HG03558 (cell line): ENCODE data around the gene ZBTB46.
"Not testable (repeated sequence)": the region's sequence is repeated elsewhere in the genome, so short reads cannot be mapped to it uniquely, and the experiment has no call there.

Experiments used
- ATAC-seq: cut with Tn5 transposase; IDR thresholded peaks from one replicate; pipeline ENCODE4 v1.9.1; 2021; ENCODE audit warnings: moderate number of reproducible peaks; ENCODE audit not compliant: unreplicated experiment; ENCODE audit errors: extremely low read depth

ZBTB46 gene

DNA sequence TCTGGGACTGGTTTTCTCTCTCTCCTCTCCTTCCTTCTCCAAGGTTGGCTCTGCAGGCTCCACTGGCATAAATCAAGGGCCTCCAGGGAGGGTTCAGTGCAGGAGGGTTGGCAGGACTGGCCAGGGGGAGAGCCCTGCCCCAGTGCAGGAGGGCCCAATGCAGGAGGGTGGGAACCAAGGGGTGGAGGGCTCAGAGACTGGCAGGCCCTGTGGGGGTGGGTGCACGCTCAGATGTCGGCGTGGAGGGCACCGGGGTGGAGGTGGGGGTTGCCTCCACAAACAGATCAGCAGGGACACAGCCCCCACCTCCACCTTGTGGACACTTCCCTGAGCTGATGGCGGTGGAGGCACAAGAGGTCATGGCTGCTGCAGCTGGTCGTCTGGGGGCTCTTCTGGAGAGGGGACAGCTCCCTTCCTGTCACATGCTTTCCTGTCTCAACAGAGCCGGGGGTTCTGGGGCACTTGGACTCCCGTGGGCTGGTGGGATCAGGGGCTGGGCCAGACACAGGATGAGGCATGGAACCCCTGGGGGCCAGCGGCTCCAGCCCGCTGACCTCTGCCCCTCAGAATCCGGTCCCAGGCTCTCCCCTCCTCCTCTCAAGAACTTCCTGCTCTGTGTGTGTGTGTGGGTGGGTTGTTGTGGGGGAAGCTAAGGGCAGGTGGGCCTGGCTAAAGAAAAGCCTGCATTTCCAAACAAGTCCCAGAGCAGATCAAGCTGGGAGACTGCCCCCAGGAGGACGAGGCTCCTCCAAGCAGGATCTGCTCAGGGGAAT lies 27.5 kb upstream of the ZBTB46 start:
- ATAC-seq: no peak

DNA sequence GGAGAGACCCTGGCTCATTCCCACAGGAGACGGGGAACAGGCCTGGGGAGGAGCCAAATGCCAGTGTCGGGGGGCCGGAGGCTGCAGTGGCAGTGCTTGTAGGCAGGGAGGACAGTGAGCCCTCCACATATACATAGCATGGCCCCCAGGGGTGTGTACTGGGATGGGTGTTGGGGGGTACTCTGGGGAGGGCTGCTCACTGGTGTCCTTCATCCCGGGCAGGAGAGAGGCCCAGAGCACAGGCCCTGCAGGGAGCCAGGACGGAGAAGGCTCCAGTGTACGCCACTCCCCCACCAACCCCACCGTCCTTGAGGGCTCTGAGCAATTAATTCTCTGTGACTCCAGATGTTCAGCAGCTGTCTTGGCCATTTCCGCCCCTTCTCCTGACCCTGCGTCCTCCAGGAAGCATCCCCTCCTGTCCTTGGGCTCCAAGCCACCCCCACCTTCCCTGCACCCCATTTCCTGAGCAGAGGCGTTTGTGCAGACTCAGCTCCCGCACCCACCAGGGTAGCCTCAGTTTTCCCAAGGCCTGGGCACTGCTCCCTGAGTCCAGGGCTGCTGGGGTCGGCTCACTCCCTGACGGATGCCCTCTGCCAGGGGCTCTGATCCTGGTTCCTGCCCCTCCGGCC lies 26.8 kb upstream of the ZBTB46 start:
- ATAC-seq: no peak

DNA sequence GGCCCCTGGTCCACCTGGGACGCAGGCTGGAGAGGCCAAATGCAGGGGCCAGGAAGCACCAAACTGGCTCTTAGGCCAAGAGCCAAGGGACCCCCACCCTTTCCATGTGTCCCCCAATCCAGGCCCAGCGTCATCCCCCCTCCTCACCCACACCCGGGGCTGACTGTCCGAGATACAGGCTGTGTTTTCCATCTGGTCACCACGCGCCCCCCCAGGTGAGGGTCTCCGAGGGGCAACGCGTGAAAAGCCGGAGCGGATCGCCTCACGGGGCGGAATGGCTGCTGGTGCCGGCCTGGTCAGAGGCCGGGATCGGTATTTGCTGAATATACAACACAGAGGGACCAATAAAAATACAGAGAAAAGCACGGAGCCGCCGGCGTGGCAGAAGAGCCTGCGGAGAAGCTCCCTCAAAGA lies 25.0 kb upstream of the ZBTB46 start:
- ATAC-seq: no peak

DNA sequence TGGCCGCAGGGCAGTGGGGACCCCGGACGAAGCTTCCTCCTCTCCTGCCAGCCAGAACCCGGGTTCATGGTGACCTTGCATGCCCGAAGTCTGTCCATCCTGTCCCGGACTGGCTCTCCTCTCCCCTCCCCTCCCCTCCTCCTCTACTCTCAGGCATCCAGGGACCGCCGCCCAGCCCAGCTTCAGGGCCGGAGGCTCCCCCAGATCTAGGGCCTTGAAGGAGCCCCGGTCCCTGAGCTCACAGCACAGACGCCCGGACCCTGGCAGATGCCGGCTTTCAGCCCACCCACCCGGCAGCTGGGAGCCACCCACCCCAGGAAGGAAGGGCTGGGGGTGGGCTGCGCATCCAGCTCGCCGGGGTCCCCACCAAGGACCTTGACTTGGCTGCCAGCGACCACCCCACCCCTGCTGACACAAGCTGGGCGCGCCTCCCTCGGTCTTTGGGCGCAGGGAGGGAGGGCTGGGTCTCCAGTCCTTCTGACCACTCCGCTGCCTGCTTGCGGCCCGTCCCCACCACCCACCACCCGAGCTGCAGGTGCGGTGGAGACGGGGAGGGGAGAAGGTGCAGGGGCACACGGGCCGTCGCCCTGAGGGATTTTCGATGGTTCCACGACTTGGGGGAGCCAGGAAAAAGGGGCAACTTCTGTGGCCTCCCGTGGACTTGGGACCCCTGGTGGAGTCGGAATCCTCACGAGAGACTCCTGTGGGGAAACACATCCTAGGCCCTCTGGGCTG lies 24.5 kb upstream of the ZBTB46 start:
- no peak for ATAC-seq

DNA sequence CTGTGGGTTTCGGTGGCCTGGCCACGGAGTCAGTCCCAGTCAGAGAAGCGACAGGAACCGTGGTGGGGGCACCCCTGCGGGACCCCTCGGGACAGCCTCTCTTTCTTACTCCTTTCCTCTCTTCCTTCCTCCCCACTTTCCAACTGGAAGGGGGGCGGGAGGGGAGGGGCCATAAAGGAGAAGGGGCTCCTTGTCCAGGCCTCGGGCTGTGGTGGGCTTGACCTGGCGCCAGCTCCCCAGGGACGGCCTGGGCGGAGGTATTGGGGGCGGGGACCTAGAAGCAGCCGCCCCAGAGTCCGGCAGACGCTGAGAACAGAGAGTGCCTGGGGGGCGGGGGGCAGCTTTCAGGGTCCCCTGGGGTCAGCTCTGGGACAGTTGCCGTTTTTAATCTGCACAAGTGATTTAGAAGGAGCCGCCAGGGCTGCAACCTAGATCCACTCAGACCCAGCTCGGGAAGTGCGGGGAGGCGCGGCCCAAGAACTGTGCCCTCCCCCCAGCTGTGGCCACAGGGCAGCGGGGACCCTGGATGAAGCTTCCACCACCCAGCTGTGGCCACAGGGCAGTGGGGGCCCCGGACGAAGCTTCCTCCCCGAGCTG lies 23.8 kb upstream of the ZBTB46 start:
- ATAC-seq: no peak

DNA sequence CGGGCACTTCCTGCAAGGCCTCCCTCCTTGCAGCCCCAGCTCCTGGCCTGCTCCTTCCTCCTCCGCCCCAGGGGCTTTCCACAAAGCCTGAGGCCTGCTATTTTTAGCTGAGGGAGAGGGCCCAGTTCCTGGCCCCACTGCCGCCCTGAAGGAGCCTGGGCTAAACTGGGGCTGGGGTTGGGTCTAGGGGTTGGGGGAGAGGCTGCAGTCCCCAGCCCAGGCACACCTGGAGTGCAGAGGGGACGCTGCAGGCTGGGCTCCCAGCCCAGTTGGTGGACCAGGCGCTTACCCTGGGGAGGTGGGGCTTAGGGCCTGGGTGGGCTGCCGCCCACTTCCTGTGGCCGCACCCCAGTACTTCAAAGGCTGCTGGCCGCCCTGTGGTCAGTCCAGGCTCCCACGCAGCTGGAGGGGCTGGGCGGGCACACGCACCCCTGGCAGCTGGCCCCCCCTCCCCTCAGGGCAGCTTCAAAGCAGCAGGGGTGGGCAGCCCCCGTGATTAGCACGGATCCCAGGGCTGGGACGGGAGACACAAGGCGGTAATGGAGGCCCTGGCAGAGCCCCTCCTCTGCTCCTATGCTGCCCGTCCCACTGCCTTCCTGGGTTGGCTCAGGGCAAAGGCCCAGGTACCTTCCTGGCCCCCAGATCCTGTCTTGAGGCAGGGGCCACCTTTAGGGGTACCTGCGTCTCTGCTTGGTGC lies 23.2 kb upstream of the ZBTB46 start:
- no peak for ATAC-seq

DNA sequence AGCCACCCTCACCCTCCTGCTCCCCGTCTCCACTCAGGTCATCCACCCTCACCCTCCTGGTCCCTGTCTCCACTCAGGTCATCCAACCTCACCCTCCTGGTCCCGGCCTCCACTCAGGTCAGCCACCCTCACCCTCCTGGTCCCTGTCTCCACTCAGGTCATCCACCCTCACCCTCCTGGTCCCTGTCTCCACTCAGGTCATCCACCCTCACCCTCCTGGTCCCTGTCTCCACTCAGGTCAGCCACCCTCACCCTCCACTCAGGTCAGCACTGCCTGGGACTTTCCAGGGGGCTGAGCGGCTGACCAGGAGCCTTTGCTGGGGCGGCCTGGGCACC lies 22.6 kb upstream of the ZBTB46 start:
- not testable (repeated sequence) for ATAC-seq

DNA sequence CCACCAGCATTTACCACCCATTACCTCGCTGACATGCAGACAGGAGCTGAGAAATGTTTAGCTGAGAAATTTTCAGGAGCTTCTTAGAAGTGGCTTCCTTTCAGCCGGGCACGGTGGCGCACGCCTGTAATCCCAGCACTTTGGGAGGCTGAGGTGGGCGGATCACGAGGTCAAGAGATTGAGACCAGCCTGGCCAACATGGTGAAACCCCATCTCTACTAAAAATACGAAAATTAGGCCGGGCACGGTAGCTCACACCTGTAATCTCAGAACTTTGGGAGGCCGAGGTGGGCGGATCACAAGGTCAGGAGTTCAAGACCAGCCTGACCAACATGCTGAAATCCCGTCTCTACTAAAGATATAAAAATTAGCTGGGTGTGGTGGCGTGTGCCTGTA lies 20.5 kb upstream of the ZBTB46 start:
- ATAC-seq: not testable (repeated sequence)

DNA sequence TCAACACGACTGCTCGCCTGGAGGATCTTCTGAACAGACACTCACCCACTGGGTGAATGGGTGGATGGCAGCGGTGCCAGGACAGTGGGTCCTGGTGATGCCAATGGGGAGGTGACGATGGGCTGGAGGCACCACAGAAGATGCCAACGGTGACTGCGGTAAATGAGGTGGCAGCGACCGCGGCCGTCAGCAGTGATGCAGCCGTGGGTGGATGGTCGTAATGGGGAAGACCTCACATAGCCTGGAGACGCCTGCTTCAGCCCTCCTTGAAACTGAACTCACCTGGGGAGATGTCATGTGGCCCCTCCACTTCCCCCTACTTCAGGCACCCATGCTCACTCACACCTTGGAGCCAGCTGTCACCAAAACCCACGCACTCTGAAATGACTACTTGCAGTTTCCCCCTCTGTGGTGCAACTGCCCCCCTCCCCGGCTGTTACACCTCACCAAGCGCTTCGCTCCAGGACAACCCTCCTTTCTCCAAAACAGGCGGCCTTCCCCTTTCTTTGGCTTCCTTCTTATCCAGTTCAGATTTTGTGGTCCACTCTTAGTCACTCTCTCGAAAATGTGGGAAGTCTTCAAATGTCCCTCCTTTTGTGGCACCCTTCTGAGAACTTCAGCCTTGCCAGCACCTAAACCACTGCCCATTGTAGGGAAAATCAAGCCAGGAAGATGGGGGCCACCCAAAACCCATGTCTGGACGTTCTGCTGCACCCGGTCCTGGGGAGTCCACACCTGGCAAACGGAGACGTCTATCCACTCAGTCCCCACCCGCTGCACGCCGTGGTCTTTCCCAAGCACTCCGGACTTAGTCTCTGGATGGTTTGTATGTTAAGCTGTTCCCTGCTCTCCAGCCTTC lies 19.9 kb upstream of the ZBTB46 start:
- no peak for ATAC-seq

DNA sequence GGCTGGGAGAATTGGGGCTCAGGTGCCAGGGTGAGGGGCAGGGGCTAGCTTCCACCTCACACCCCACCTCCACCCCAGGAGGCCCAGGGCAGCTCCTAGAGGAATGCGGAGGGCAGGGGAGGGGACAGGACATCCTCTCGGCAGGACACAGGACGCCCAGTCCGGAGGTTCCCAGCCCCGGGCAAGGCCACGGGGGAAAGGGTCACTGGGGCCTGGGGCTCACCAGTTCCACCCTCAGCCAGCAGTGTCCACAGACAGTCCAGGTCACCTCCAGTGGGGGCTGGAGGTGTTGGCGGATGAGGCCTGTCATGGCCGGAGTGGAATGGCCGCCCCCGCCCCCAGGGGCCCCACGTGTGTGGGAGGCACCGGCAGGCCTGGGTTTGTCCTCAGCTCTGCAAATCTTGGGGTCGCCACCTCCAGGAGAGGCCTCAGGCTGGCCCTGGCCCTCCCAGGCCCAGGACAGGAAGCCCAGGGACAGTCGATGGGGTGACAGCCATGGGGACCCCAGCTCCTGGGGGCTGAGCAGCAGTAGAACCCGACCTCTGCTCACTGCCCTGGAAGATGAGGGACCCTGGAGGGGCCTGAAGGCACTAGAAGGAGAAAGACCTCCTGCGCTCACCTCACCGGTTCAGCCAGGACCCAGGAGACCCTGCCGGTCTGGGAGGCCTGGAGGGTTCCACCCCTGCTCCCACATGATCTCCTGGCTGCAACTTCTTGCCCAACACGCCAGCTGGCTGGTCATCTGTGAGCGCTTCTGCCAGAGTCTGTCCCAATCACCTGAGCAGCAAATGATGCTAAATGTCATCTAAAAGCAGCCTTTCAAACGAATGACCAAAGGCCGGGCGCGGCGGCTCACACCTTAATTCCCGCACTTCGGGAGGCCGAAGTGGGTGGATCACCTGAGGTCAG lies 17.2 kb upstream of the ZBTB46 start:
- ATAC-seq: no peak

DNA sequence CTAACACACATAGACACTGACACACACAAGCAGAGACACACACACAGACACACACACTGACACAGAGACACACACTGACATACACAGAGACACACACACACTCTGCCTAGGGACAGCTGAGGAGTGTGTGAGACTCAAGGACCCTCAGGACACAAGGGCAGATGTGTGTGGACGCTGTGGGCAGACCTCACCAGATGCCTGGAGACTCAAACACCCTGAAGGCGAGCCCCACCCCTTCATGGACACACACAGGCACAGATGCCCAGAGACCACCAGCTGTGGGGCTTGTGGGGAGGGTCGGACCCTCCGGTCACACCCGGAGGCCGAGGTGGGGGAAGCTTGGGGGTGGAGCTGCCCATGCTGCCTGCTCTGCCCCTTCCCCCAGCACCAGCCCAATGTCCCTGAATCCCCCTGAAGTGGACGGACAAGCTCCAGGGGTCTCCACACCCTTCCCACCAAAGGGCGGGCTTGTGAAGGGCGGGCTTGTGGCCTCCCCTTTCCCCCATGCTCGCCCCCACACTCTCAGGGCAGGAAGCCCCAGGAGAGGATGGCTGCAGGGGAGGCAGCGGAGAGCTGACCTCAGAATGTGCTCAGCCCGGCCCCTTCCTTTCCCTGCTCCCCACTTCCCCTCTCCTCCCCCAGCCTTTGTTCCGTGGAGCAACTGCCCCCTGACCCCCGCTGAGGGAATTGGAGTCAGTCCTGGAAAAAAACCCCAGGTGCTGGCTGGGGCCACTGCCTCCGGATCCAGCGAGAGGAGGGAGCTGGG lies 16.4 kb upstream of the ZBTB46 start:
- ATAC-seq: no peak

DNA sequence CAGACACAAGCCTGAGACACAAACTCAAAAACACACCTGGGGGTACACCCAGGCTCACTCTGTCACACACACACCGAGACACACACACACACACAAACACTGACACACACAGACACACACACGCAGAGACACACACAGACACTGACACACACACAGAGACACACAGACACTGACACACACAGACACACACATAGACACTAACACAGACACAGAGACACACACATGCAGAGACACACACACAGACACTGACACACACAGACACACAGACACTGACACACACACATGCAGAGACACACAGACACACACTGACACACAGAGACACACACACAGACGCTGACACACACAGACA lies 15.8 kb upstream of the ZBTB46 start:
- no peak for ATAC-seq

DNA sequence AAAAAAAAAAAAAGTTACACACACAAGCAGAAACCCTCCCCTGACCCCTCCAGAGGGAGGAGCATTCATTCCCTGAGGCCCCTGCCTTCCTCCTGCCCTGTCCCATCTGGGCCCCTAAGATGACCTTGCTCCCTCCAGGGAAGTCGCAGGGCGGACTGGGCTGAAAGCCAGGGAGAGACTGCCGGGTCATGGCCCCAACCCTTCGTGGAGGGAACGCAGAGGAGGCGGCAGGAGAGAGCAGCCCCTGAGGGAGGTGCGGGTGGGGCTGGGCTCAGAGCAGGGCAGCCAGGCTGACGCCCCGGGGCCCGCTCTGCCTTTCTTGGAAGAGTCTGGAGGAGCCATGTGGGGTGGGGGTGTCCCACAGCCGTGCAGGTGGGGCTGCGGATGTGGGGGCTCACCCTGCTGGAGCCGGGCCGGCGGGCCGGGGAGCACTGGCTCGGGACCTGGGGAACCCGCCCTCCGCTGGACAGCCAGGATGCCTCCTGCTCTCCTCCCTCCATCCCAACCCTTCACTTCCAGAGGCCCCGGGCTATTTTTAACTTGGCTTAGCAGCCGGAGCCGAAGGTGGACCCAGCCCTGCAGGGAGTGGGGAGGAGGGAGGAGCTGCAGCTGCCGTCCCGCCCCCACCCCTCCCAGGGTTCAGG lies 15.2 kb upstream of the ZBTB46 start:
- ATAC-seq: no peak

DNA sequence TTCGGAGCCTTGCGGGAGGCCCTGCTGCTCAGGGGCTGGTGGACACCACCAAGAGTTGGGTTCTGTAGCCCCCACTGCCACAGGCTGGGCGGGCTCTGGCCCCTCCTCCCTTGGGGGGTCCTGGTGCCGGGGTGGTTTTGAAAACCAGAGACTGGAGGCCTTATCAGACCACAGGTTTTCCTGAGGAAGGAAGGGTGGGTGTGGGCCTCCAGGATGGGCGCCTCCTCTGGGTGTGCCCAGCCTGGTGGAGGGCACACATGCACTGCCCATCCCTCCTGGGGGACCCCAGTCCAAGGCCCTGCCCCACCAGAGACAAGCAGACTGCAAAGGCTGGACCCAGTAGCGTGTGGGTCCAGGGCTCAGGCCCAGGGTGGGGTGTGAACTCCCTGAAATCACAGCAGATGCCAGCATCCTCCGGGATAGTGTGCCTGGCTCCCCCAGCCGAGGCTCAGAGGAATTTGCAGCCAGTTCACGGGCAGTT lies 13.5 kb upstream of the ZBTB46 start:
- ATAC-seq: no peak

DNA sequence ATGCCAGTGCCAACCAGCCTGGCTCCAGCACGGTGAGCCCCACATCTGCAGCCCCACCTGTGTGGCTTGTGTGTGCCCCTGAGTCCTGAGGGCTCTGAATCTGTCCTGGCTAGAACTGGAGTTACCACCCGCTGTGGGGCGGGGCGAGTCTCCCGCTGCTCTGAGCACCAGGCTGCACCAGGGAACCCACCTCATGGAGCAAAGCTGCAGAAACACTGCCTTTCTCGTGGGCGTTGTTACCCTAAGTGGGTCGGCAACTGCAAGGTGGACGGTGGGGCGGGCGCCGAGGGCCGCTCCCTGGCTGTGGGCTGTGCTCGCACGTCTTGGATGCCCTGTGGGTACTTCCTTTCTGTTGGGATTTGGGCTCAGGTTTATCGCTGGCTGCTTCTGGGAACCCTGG lies 12.7 kb upstream of the ZBTB46 start:
- no peak for ATAC-seq

DNA sequence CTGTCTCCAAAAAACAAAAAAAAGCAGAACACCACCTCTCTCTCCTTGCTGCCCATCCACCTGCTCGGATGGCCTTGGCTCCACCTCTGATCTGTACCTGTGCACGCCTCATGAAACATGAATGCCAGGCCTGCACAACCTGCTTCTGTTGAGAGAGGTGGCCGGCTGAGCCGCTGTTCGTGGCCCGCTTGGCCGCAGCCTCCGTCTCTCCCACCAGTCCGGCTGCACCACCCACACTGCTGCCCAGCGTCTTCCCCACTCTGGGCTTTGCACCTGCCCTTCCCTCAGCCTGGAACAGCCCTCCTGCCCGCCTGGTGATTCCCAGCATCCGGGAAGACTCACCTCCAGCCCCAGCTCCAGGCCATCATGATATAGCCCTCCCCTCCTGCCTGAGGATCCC lies 12.2 kb upstream of the ZBTB46 start:
- ATAC-seq: no peak

DNA sequence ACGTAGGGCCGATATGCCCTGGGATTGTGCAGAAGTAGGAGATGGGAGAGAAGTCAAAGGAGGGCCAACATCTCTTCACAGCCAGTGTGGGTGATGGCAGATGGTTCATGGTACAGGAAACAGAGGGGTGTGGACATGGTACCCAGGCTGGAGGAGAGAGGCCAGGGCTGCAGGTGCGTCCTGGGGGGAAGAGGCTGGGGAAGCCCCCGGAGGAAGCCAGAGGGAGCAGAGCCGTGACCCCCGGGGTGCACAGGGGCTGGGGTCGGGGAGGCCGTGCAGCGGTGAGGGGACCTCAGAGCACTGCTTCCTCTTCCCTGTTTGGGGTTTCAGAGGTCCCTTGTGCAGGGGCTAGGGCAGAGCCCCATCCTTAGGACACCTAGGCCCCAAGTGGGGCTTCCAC lies 11.2 kb upstream of the ZBTB46 start:
- ATAC-seq: no peak
